K562 (cell line): ENCODE results near the gene CD40LG.

Source experiments
- AFF4 ChIP-seq: sonication (generic); formaldehyde crosslinking; IDR thresholded peaks from 2 replicates; pipeline ENCODE4 v1.8.0; 2023; ENCODE audit warnings: mild to moderate bottlenecking, missing genetic modification reagents
- ATF7 ChIP-seq: fragments of 450-650 bp; IDR thresholded peaks from 2 replicates; pipeline ENCODE4 v1.7.1; 2014; ENCODE audit warnings: mild to moderate bottlenecking, moderate library complexity
- ELF4 ChIP-seq: fragments of 450-650 bp; formaldehyde crosslinking; IDR thresholded peaks from 2 replicates; pipeline ENCODE4 v1.4.0; 2022; ENCODE audit warnings: missing genetic modification characterization
- EZH2 ChIP-seq: IDR thresholded peaks from 2 replicates; pipeline ENCODE4 v1.6.1; 2012; ENCODE audit warnings: low read depth, mild to moderate bottlenecking, inconsistent platforms, low read length, borderline replicate concordance
- NFATC3 ChIP-seq: fragments of 450-650 bp; IDR thresholded peaks from 2 replicates; pipeline ENCODE4 v1.6.1; 2017; ENCODE audit warnings: mild to moderate bottlenecking
- POLR2A ChIP-seq: fragments of 450-650 bp; conservative IDR thresholded peaks from 2 replicates; pipeline ENCODE4 v1.6.1; 2016
- RBM15 ChIP-seq: fragments of 200-400 bp; formaldehyde crosslinking; IDR thresholded peaks from 2 replicates; pipeline ENCODE4 v1.6.1; 2018; ENCODE audit warnings: mild to moderate bottlenecking, low read length, moderate library complexity; ENCODE audit not compliant: insufficient read depth
- RCOR1 ChIP-seq, 2 experiments: IDR thresholded peaks; 2 replicates each; pipeline ENCODE4 v1.6.1; 2012; ENCODE audit warnings: low read depth in 2 of 2, low read length in 2 of 2, borderline replicate concordance in 1 of 2, improper control_type of control experiment in 1 of 2
- SIN3A ChIP-seq, 2 experiments: fragments of 150-350 bp in 1 of 2; IDR thresholded peaks; 2 replicates each; pipeline ENCODE4 v1.6.1; 2011 to 2016; ENCODE audit warnings: borderline replicate concordance in 2 of 2, low read depth in 2 of 2, low read length in 2 of 2, mild to moderate bottlenecking in 2 of 2, moderate library complexity in 2 of 2; ENCODE audit not compliant: control insufficient read depth in 1 of 2
- TF ChIP-seq, protein P1 (sequence below), 3 experiments: IDR thresholded peaks in 2 of 3; conservative IDR thresholded peaks in 1 of 3; 2 replicates each; pipeline ENCODE4 v1.5.1; 2011 to 2012; ENCODE audit warnings: low read length in 3 of 3, mild to moderate bottlenecking in 3 of 3, control low read depth in 2 of 3, improper control_type of control experiment in 1 of 3, inconsistent platforms in 1 of 3, low read depth in 1 of 3, mixed read lengths in 1 of 3, moderate library complexity in 1 of 3; ENCODE audit not compliant: insufficient read depth in 2 of 3

DNA sequence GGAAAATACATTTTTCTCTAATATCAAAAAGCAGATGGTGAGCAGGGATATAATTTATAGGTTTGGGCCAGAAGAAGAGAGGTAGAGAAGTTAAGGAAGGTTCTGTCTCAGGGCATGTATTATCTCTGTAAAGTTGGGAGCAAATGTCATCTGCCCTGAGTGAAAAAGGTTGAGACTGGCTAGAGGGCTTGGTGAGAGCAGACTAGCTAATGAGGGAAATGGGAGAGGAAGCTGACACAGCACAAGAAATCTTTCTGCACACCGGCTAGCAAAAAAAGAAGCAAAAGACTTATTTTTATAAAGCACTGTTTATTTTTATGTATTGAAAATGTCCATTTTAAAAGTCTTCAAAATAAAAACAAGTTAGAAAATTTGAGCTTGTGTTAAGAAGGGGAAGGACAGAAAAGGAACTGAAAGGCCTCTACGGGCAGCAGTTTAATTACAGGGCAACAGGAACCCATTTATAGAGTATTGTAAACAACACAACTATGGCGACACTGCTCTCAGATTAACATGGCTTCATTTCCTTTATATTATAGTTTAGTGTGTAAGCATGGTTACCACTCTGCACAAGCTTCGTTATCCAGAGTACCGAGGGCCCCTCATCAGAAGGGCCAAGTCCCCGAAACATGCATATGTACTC lies 17.4 kb downstream of the CD40LG start:
- TF ChIP-seq POLR2A (no peak), RBM15 (no peak), SIN3A (IDR thresholded peaks at IDR 0.05; ENCODE audit: borderline replicate concordance in 2 of 2, control insufficient read depth in 1 of 2, low read depth in 2 of 2, low read length in 2 of 2) (no peak), AFF4 (no peak), ATF7 (no peak), EZH2 (no peak), RCOR1 (IDR thresholded peaks at IDR 0.05; ENCODE audit: borderline replicate concordance in 1 of 2, low read depth in 2 of 2, low read length in 2 of 2) (no peak), NFATC3 (no peak), ELF4 (CRISPR knock-in tag) (no peak)
- TF ChIP-seq, protein P1, sequence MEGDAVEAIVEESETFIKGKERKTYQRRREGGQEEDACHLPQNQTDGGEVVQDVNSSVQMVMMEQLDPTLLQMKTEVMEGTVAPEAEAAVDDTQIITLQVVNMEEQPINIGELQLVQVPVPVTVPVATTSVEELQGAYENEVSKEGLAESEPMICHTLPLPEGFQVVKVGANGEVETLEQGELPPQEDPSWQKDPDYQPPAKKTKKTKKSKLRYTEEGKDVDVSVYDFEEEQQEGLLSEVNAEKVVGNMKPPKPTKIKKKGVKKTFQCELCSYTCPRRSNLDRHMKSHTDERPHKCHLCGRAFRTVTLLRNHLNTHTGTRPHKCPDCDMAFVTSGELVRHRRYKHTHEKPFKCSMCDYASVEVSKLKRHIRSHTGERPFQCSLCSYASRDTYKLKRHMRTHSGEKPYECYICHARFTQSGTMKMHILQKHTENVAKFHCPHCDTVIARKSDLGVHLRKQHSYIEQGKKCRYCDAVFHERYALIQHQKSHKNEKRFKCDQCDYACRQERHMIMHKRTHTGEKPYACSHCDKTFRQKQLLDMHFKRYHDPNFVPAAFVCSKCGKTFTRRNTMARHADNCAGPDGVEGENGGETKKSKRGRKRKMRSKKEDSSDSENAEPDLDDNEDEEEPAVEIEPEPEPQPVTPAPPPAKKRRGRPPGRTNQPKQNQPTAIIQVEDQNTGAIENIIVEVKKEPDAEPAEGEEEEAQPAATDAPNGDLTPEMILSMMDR (IDR thresholded peaks at IDR 0.05 in 2 of 3, conservative IDR thresholded peaks at IDR 0.05 in 1 of 3; ENCODE audit: insufficient read depth in 2 of 3, low read depth in 1 of 3, low read length in 3 of 3), result no peak
